ENCODE measurements around the gene DNAI1. TPM values are rescaled to one million over a fixed set of nuclear protein-coding genes. Genes with fewer than 3 reads are reported as not detected.

The DNAI1 gene
- total and polyA plus RNA-seq, 2 experiments from 2014 or later: 1.6 to 2.2 TPM

GRCh38 chr9:34555002-34555348, 96.4 kb downstream of the DNAI1 start:
- peak in 1 of 2 donors; percentile 49 for DNase-seq (ENCODE audit: low read depth in 1 of 2, low spot score in 1 of 2)
- peak overlapping the region; percentile 57 for H3K27ac ChIP-seq
- no peaks in the 10 kb centered on the region for H3K9me3 ChIP-seq (ENCODE audit: low read depth)
- peaks cover 55% of the 10 kb centered on the region for H3K4me1 ChIP-seq (ENCODE audit: low read depth)
- no peaks in the 10 kb centered on the region for H3K27me3 ChIP-seq
- H3K4me3 ChIP-seq: no peak overlapping the region
- H3K36me3 ChIP-seq: no peaks in the 10 kb centered on the region
- no peak for TF ChIP-seq CTCF (IDR thresholded peaks at IDR 0.05; ENCODE audit: low read depth, low read length)

- H3K27ac ChIP-seq: peak overlapping the region; percentile 57
- no peaks in the 10 kb centered on the region for H3K27me3 ChIP-seq
- no peaks in the 10 kb centered on the region for H3K9me3 ChIP-seq (ENCODE audit: low read depth)
- no peak overlapping the region for H3K4me3 ChIP-seq
- no peaks in the 10 kb centered on the region for H3K36me3 ChIP-seq
- TF ChIP-seq CTCF (IDR thresholded peaks at IDR 0.05; ENCODE audit: low read depth, low read length): no peak
- no peak for DNase-seq (ENCODE audit: low read depth in 1 of 2, low spot score in 1 of 2)
- H3K4me1 ChIP-seq (ENCODE audit: low read depth): peaks cover 60% of the 10 kb centered on the region
These were observed 96.9 kb downstream of the DNAI1 start for GRCh38 chr9:34555500-34555899.

- peaks cover 61% of the 10 kb centered on the region for H3K4me1 ChIP-seq (ENCODE audit: low read depth)
- no peak overlapping the region for H3K27ac ChIP-seq
- TF ChIP-seq CTCF (IDR thresholded peaks at IDR 0.05; ENCODE audit: low read depth, low read length): no peak
- H3K36me3 ChIP-seq: no peaks in the 10 kb centered on the region
- DNase-seq (ENCODE audit: low read depth in 1 of 2, low spot score in 1 of 2): no peak
- no peaks in the 10 kb centered on the region for H3K27me3 ChIP-seq
- H3K9me3 ChIP-seq (ENCODE audit: low read depth): no peaks in the 10 kb centered on the region
- H3K4me3 ChIP-seq: no peak overlapping the region
These were observed 97.4 kb downstream of the DNAI1 start for GRCh38 chr9:34555936-34556525.

- no peak for TF ChIP-seq CTCF (IDR thresholded peaks at IDR 0.05; ENCODE audit: low read depth, low read length)
- DNase-seq (ENCODE audit: low read depth in 1 of 2, low spot score in 1 of 2): no peak
- H3K4me3 ChIP-seq: no peak overlapping the region
- no peaks in the 10 kb centered on the region for H3K9me3 ChIP-seq (ENCODE audit: low read depth)
- H3K27me3 ChIP-seq: no peaks in the 10 kb centered on the region
- H3K27ac ChIP-seq: no peak overlapping the region
- no peaks in the 10 kb centered on the region for H3K36me3 ChIP-seq
- H3K4me1 ChIP-seq (ENCODE audit: low read depth): peaks cover 61% of the 10 kb centered on the region
These were observed 98.3 kb downstream of the DNAI1 start for GRCh38 chr9:34556949-34557348.

GRCh38 chr9:34557426-34558321, 99.1 kb downstream of the DNAI1 start:
- no peak for DNase-seq (ENCODE audit: low read depth in 1 of 2, low spot score in 1 of 2)

More at GRCh38 chr9:34557426-34558321, 99.1 kb downstream of the DNAI1 start:
- Histone ChIP-seq H3K27ac (peak overlapping the region; percentile 5), H3K4me3 (no peak overlapping the region), H3K36me3 (no peaks in the 10 kb centered on the region), H3K9me3 (ENCODE audit: low read depth) (no peaks in the 10 kb centered on the region), H3K4me1 (ENCODE audit: low read depth) (peaks cover 61% of the 10 kb centered on the region), H3K27me3 (no peaks in the 10 kb centered on the region)
- TF ChIP-seq CTCF (IDR thresholded peaks at IDR 0.05; ENCODE audit: low read depth, low read length): no peak
